HG03103 (cell line): ENCODE data around the gene ERP29.
"Not testable (repeated sequence)": the region's sequence is repeated elsewhere in the genome, so short reads cannot be mapped to it uniquely, and the experiment has no call there.

ENCODE experiments used
- ATAC-seq: cut with Tn5 transposase; IDR thresholded peaks from one replicate; pipeline ENCODE4 v1.9.1; 2021; ENCODE audit warnings: low read depth; ENCODE audit not compliant: unreplicated experiment

The ERP29 gene

DNA sequence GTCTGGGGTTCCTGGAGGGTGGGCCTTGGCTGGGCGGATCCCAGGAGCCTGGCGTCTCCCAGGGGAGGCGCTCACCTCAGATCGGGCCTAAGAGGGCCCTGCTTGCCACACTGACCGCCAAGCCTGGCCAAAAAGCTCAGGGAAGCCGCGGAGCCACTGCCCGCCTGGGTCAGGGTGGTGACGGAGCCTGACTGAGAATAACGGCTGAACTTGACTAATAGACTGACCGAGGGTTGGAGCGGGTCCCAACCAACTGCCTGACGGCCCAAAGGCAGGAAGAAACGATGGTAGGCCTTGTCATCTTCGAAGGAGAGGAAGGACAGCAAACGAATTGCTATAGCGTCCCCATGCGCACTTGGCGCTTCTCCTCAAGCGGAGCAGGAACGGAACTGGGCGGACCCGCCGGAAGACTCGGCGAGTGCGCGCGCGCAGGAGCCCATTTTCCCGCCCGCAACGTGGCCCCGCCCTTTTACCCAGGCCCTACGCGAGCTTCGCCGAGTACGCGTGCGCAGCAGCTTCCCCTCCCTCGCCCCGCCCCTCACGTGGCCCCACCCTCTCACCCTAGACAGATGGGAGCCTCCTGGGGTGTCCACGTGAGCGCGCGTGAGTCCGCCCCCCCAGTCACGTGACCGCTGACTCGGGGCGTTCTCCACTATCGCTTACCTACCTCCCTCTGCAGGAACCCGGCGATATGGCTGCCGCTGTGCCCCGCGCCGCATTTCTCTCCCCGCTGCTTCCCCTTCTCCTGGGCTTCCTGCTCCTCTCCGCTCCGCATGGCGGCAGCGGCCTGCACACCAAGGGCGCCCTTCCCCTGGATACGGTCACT, at the start of gene ERP29, which contains the start of gene TMEM116:
ERP29 (plus strand) TSS at position 652 of the 826 bp plus-strand sequence; CDS start at position 692, 40 bp downstream.
TMEM116 (minus strand) TSS at position 391 of the 826 bp plus-strand sequence. CDS start 7,895 bp downstream, outside the sequence.
- ATAC-seq: peak; percentile 64

DNA sequence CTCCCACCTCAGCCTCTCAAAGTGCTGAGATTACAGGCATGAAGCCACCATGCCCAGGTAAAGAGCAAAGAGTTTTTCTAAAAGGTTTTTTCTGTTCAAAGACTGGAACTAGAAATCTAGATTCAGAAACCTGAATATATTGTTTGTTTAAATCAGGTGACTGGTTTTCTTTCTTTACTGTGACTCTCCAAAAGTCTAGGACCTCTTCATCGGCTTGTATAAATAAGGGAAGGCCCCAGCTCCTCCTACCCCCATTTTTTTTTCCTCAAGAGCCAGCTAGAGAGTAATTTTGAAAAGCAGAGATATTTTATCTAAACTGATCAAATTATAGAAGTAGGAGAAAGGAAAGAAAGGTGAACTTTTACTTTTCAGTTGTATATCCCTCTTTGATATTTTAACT, 48.3 kb upstream of the ERP29 start:
- no peak for ATAC-seq

GRCh38 chr12:111971800-111972199, 41.4 kb upstream of the ERP29 start:
- ATAC-seq: no peak

GRCh38 chr12:111975161-111975931, 37.9 kb upstream of the ERP29 start:
- no peak for ATAC-seq

DNA sequence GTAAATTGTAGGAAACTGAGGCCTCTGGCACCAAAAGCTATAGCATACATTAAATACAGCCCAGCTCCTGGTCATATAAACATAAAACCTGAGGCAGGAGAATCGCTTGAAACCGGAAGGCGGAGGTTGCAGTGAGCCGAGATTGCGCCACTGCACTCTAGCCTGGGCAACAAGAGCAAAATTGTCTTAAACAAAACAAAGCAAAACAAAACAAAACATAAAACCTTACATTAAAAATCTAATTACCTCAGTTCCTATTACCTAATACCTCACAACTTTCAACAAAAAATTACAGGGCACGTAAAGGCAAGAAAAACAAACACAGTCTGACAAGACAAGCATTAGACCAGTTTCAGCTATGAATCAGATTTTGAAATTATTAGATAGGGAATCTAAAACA, 36.9 kb upstream of the ERP29 start:
- no peak for ATAC-seq

GRCh38 chr12:111976860-111977259, 36.4 kb upstream of the ERP29 start:
- no peak for ATAC-seq

- no peak for ATAC-seq
Observed at GRCh38 chr12:111978545-111978944, 34.7 kb upstream of the ERP29 start.

DNA sequence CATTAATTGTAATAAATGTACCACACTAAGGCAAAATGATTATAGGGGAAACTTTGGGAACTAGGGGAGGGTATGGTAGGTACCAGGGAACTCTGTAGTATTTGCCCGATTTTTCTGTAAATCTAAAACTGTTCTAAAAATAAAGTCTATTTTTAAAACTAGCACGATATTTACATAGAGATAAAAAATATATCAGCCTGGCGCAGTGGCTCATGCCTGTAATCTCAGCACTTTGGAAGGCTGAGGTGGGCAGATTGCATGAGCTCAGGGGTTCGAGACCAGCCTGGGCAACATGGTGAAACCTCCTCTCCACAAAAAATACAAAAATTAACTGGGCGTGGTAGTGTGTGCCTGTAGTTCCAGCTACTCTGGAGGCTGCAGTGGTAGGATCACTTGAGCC, 32.6 kb upstream of the ERP29 start:
- ATAC-seq: no peak

DNA sequence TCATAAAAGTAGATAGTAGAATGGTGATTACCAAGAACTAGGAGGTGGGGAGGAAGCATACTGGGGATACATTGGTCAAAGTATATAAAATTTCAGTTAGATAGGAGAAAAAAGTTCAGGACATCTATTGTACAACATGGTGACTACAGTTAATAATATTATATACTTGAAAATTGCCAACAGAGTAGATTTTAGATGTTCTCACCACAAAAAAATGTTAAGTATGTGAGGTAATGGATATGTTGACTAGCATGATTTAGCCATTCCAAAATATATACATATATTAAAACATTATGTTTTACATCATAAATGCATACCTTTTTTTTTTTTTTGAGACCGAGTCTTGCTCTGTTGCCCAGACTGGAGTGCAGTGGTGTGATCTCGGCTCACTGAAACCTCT, 31.2 kb upstream of the ERP29 start:
- no peak for ATAC-seq

DNA sequence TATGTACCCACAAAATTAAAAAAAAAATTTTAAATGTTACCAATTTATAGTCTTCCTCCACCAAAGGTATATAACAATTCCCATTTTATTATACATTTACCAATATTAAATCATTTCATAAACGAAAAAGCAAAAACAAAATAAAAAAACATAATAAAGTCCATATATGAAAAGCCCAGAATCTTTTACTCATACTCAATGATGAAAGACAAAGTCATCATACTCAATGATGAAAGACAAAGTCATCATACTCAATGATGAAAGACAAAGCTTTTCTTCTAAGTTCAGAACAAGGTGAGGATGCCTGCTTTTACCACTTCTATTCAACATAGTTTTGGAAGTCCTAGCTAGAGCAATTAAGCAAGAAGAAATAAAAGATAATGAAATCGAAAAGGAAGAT, 28.4 kb upstream of the ERP29 start:
- ATAC-seq: no peak

DNA sequence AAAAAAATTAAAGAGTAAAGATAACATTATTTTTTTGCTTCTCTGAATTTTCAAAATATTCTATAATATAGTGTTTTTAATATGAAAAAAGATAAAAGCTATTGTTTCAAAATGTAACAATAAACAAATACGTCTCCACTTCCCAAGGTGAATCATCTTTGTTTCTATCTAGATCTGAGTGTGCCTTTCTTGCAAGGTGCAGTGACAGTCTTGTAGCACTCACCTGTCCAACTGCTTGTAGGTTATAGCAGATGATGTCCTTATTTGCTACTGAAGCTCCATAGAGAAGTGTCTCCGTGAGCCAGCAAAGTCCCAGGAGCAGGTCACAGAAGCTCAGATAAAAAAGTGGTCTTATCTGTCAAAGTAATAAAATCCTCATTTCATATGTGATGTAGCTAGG, 21.7 kb upstream of the ERP29 start:
- no peak for ATAC-seq

- no peak for ATAC-seq
Observed at GRCh38 chr12:111991946-111992345, 21.3 kb upstream of the ERP29 start.

GRCh38 chr12:111992464-111992863, 20.8 kb upstream of the ERP29 start:
- ATAC-seq: no peak

DNA sequence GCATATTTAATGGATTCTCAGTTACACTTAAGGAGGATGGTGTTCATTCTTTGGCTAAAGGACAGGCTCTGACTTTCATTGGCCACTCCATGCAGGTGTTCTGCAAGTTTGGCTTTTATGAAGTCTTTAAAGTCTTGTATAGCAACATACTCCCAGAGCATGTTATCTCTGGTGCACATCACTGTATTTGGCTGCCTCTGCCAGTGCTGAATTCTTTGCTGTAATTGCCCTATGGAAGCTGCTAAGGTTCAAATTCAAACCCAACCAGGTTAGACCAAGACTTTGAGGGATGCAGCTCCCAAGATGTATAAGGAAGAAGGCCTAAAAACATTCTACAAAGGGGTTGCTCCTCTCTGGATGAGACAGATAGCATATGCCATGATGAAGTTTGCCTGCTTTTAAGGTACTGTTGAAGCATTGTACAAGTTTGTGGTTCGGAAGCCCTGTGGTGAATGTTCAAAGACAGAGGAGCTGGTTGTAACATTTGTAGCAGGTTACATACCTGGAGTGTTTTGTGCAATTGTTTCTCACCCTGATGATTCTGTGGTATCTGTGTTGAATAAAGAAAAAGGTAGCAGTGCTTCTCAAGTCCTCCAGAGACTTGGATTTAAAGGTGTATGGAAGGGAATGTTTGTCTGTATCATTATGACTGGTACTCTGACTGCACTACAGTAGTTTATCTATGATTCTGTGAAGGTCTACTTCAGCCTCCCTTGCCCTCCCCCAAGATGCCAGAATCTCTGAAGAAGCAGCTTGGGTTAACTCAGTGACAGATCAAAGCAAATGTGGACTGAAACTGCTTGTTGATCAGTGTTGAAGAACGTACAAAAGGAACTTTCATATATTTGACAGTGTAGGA, 19.7 kb upstream of the ERP29 start:
- no peak for ATAC-seq

DNA sequence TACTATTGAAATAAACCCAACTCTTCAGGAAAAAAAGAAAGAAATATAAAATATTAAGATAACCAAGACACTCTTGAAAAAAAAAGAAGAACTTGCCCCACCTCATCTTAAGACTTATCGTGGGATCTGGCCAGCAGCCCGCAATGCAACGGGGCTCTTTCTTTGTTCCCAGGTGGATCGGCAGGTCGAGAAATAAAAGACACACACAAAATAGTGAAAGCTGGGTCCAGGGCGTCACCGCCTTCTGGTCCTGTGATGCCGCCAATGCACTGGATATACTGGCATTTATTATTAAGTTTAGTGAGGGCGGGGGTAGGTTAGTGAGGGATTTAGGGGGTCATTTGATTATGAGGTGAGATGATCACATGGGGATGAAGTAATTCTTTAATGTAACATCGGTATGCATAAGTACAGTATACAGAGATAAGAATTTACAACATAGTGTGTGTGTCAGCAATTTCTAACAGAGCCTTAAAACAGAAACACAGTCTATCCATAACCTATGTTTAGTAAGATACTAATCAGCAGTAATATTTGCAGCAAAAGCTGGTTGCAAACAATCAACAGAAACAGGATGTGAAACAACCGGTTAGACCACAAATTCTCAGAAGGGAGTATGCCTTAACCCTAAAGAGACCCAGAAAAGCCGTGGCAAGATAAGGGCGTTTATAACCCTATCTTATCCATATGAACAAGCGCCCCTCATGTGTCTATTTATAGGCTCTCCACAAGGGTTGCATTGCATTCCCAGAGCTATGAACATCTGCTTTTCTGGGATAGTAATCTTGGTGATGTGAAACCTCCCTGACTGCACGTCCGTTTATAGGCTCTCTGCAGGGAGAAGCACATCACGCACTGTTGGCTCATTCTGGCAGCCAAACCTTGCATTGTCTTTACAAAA, 18.8 kb upstream of the ERP29 start:
- not testable (repeated sequence) for ATAC-seq

GRCh38 chr12:111995782-111996480, 17.3 kb upstream of the ERP29 start:
- ATAC-seq: no peak

DNA sequence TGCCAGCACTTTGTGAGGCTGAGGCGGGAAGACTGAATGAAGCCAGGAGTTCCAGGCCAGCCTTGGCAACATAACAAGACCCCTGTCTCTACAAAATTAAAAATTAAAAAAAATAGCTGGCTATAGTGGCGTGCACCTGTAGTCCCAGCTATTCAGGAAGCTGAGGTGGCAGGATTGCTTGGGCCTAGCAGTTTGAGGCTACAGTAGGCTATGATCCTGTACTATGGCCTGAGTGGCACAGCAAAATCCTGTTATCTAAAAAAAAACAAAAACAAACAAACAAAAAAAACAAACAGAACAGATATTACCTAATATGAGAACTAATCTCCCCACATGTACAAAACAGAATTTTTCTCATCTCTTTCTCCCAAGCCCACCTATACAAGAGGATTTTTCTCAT, 15.9 kb upstream of the ERP29 start:
- ATAC-seq: no peak

DNA sequence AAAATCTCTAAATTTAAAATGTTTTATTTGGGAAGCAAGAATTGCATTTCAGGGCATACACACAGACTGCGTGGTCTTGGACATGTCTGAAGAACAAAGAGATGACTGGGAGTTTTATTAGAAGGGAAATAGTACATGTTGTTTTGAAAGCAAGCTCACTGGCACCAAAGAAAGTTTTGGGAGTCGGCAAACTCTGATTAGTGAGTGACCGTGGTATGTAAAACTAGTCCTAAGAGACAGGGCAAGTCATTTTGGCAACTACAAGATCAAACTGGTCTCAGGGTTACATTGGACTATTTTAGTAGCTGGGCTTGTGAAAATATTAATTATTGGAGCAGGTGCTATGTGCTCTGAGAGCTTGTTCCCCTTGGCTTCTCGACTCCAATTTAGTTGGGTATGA, 15.2 kb upstream of the ERP29 start:
- ATAC-seq: no peak

GRCh38 chr12:111999129-111999528, 14.1 kb upstream of the ERP29 start:
- not testable (repeated sequence) for ATAC-seq
